ENCODE data around the gene LZIC.
A peak's percentile ranks its signal among the peaks of the same experiment; 100 is the strongest.

Gene LZIC

GRCh38 chr1:9942939-9943788 is at the start of gene LZIC, which contains the start of gene NMNAT1:
Gene LZIC, minus strand, starts transcription at chr1:9943391. Its CDS starts 6,772 bp downstream, at chr1:9936619.
Gene NMNAT1, plus strand, starts transcription at chr1:9943475. Its CDS starts 28,599 bp downstream, at chr1:9972074.
- Histone ChIP-seq H3K4me3 (ENCODE audit: low read depth, low read length) (peak within 1 kb of the TSS; percentile 82), H3K27me3 (ENCODE audit: control insufficient read depth, insufficient read depth, low read length) (no peaks in the 10 kb centered on the region)

GRCh38 chr1:9992910-9993309 is 49.7 kb upstream of the LZIC start:
- H3K36me3 ChIP-seq (ENCODE audit: control insufficient read depth, insufficient read depth, low read length): no peaks in the 10 kb centered on the region
- H3K4me1 ChIP-seq (ENCODE audit: control insufficient read depth, insufficient read depth, low read length): peaks cover 3% of the 10 kb centered on the region
- H3K27me3 ChIP-seq (ENCODE audit: control insufficient read depth, insufficient read depth, low read length): peaks cover 9% of the 10 kb centered on the region
- no peak overlapping the region for H3K4me3 ChIP-seq (ENCODE audit: low read depth, low read length)
- H3K9me3 ChIP-seq (ENCODE audit: control insufficient read depth, insufficient read depth, low read length): no peaks in the 10 kb centered on the region
- no peak overlapping the region for H3K9ac ChIP-seq (ENCODE audit: low read depth, low read length)

More at GRCh38 chr1:9942939-9943788, at the start of gene LZIC, which contains the start of gene NMNAT1:
- H3K36me3 ChIP-seq (ENCODE audit: control insufficient read depth, insufficient read depth, low read length): peaks cover 2% of the 10 kb centered on the region
- H3K9ac ChIP-seq (ENCODE audit: low read depth, low read length): peak within 1 kb of the TSS; percentile 92
- H3K9me3 ChIP-seq (ENCODE audit: control insufficient read depth, insufficient read depth, low read length): no peaks in the 10 kb centered on the region
- H3K4me1 ChIP-seq (ENCODE audit: control insufficient read depth, insufficient read depth, low read length): no peaks in the 10 kb centered on the region

- Histone ChIP-seq H3K36me3 (ENCODE audit: control insufficient read depth, insufficient read depth, low read length) (no peaks in the 10 kb centered on the region), H3K27me3 (ENCODE audit: control insufficient read depth, insufficient read depth, low read length) (no peaks in the 10 kb centered on the region), H3K4me1 (ENCODE audit: control insufficient read depth, insufficient read depth, low read length) (no peaks in the 10 kb centered on the region)
Observed at GRCh38 chr1:9990944-9991343, 47.8 kb upstream of the LZIC start.

GRCh38 chr1:9989773-9990172 is 46.6 kb upstream of the LZIC start:
- Histone ChIP-seq H3K4me3 (ENCODE audit: low read depth, low read length) (no peak overlapping the region), H3K4me1 (ENCODE audit: control insufficient read depth, insufficient read depth, low read length) (no peaks in the 10 kb centered on the region), H3K9me3 (ENCODE audit: control insufficient read depth, insufficient read depth, low read length) (no peaks in the 10 kb centered on the region), H3K36me3 (ENCODE audit: control insufficient read depth, insufficient read depth, low read length) (no peaks in the 10 kb centered on the region), H3K27me3 (ENCODE audit: control insufficient read depth, insufficient read depth, low read length) (no peaks in the 10 kb centered on the region), H3K9ac (ENCODE audit: low read depth, low read length) (no peak overlapping the region)

More at GRCh38 chr1:9990944-9991343, 47.8 kb upstream of the LZIC start:
- Histone ChIP-seq H3K9me3 (ENCODE audit: control insufficient read depth, insufficient read depth, low read length) (no peaks in the 10 kb centered on the region), H3K9ac (ENCODE audit: low read depth, low read length) (no peak overlapping the region), H3K4me3 (ENCODE audit: low read depth, low read length) (no peak overlapping the region)

DNA sequence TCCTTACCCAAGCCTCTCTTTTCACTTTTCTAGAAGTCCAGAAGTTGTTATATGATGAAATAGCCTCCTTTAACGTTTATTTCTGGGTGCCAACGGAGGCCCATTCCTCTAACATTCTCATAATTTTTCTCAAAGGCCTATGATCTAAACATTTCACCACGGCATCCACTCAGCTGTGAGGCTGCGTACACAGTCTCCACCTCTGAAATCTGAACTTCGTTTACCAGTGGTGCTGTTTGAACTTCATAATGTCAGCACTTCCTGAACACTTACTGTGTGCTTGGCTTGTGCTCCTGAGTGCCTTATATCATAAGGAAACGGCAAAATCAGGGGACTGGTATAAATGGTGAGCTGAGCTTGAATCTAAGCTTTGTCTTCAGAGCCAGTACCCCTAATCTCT is 41.8 kb upstream of the LZIC start:
- Histone ChIP-seq H3K4me3 (ENCODE audit: low read depth, low read length) (no peak overlapping the region), H3K36me3 (ENCODE audit: control insufficient read depth, insufficient read depth, low read length) (no peaks in the 10 kb centered on the region), H3K4me1 (ENCODE audit: control insufficient read depth, insufficient read depth, low read length) (no peaks in the 10 kb centered on the region), H3K9me3 (ENCODE audit: control insufficient read depth, insufficient read depth, low read length) (no peaks in the 10 kb centered on the region), H3K9ac (ENCODE audit: low read depth, low read length) (no peak overlapping the region), H3K27me3 (ENCODE audit: control insufficient read depth, insufficient read depth, low read length) (no peaks in the 10 kb centered on the region)

GRCh38 chr1:9984253-9984652 is 41.1 kb upstream of the LZIC start:
- Histone ChIP-seq H3K4me1 (ENCODE audit: control insufficient read depth, insufficient read depth, low read length) (no peaks in the 10 kb centered on the region), H3K9me3 (ENCODE audit: control insufficient read depth, insufficient read depth, low read length) (no peaks in the 10 kb centered on the region), H3K4me3 (ENCODE audit: low read depth, low read length) (no peak overlapping the region), H3K9ac (ENCODE audit: low read depth, low read length) (no peak overlapping the region), H3K36me3 (ENCODE audit: control insufficient read depth, insufficient read depth, low read length) (no peaks in the 10 kb centered on the region), H3K27me3 (ENCODE audit: control insufficient read depth, insufficient read depth, low read length) (no peaks in the 10 kb centered on the region)

- Histone ChIP-seq H3K9me3 (ENCODE audit: control insufficient read depth, insufficient read depth, low read length) (no peaks in the 10 kb centered on the region), H3K4me3 (ENCODE audit: low read depth, low read length) (no peak overlapping the region), H3K4me1 (ENCODE audit: control insufficient read depth, insufficient read depth, low read length) (peaks cover 4% of the 10 kb centered on the region), H3K36me3 (ENCODE audit: control insufficient read depth, insufficient read depth, low read length) (no peaks in the 10 kb centered on the region), H3K27me3 (ENCODE audit: control insufficient read depth, insufficient read depth, low read length) (no peaks in the 10 kb centered on the region), H3K9ac (ENCODE audit: low read depth, low read length) (no peak overlapping the region)
Observed at GRCh38 chr1:9960706-9961562, 17.7 kb upstream of the LZIC start.

GRCh38 chr1:9960011-9960410 is 16.8 kb upstream of the LZIC start:
- Histone ChIP-seq H3K9me3 (ENCODE audit: control insufficient read depth, insufficient read depth, low read length) (no peaks in the 10 kb centered on the region), H3K9ac (ENCODE audit: low read depth, low read length) (no peak overlapping the region), H3K36me3 (ENCODE audit: control insufficient read depth, insufficient read depth, low read length) (no peaks in the 10 kb centered on the region), H3K4me1 (ENCODE audit: control insufficient read depth, insufficient read depth, low read length) (peaks cover 4% of the 10 kb centered on the region), H3K27me3 (ENCODE audit: control insufficient read depth, insufficient read depth, low read length) (no peaks in the 10 kb centered on the region), H3K4me3 (ENCODE audit: low read depth, low read length) (no peak overlapping the region)

DNA sequence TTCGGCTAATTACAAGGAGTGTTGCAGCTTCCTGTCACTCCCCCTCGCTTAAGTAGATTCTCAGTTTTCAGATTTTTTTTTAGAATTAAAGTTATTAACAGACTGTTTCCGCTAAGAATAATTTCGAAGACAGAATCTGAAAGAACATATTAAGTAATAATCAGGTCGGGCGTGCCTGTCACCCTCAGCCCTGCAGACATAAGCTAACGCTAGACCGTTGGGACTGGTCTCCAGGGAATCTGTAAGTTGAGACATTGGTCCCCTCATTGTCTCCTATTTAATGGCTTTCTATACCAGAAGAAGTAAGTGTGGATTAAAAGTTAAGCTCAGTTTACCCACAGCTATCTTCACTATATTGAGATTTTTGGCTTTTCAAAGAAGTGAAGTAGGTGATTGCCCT is 14.5 kb upstream of the LZIC start:
- Histone ChIP-seq H3K9ac (ENCODE audit: low read depth, low read length) (no peak overlapping the region), H3K27me3 (ENCODE audit: control insufficient read depth, insufficient read depth, low read length) (no peaks in the 10 kb centered on the region), H3K4me3 (ENCODE audit: low read depth, low read length) (no peak overlapping the region), H3K4me1 (ENCODE audit: control insufficient read depth, insufficient read depth, low read length) (peaks cover 4% of the 10 kb centered on the region), H3K36me3 (ENCODE audit: control insufficient read depth, insufficient read depth, low read length) (no peaks in the 10 kb centered on the region), H3K9me3 (ENCODE audit: control insufficient read depth, insufficient read depth, low read length) (no peaks in the 10 kb centered on the region)

DNA sequence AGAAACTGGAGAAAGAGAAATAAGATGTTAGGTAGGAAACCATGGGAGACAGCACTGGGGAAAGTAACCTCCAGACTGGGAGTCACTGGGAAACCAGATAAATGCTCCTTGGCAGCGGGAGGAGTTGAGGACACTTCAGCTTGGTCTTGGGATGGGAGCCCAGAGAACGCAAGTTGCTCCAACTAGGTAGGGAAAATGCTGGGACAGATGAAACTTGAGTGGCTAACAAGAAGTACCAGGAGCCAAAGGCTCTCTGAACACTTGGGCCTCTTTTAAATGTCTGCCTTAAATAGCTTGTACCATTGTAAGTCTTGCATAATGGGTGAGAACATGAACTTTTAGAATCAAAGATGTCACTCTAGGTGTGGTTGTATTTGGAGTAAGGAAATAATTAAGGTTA is 3.1 kb upstream of the LZIC start:
- no peaks in the 10 kb centered on the region for H3K9me3 ChIP-seq (ENCODE audit: control insufficient read depth, insufficient read depth, low read length)
- H3K9ac ChIP-seq (ENCODE audit: low read depth, low read length): no peak overlapping the region
- H3K27me3 ChIP-seq (ENCODE audit: control insufficient read depth, insufficient read depth, low read length): no peaks in the 10 kb centered on the region
- H3K4me1 ChIP-seq (ENCODE audit: control insufficient read depth, insufficient read depth, low read length): no peaks in the 10 kb centered on the region
- no peak overlapping the region for H3K4me3 ChIP-seq (ENCODE audit: low read depth, low read length)
- no peaks in the 10 kb centered on the region for H3K36me3 ChIP-seq (ENCODE audit: control insufficient read depth, insufficient read depth, low read length)

GRCh38 chr1:9942399-9942938 is 722 bp downstream of the LZIC start:
- Histone ChIP-seq H3K4me3 (ENCODE audit: low read depth, low read length) (peak overlapping the region; percentile 82), H3K9me3 (ENCODE audit: control insufficient read depth, insufficient read depth, low read length) (no peaks in the 10 kb centered on the region), H3K27me3 (ENCODE audit: control insufficient read depth, insufficient read depth, low read length) (no peaks in the 10 kb centered on the region), H3K4me1 (ENCODE audit: control insufficient read depth, insufficient read depth, low read length) (no peaks in the 10 kb centered on the region), H3K9ac (ENCODE audit: low read depth, low read length) (peak overlapping the region; percentile 92), H3K36me3 (ENCODE audit: control insufficient read depth, insufficient read depth, low read length) (peaks cover 2% of the 10 kb centered on the region)
